Measurements from ENCODE around the gene CTNNA2.

- TF ChIP-seq CTCF (IDR thresholded peaks at IDR 0.05) (no peak), POLR2A (IDR thresholded peaks at IDR 0.05) (no peak), POLR2AphosphoS5 (IDR thresholded peaks at IDR 0.05) (no peak)
These were observed 471.6 kb downstream of the CTNNA2 start for GRCh38 chr2:79984476-79984875.

All from transverse colon (tissue), 4 donors.